Endothelial cell (in vitro differentiated cells): ENCODE data around the gene PSORS1C1. TPM values are rescaled to one million over a fixed set of nuclear protein-coding genes. Genes with fewer than 3 reads are reported as not detected.
"Not testable (repeated sequence)": the region's sequence is repeated elsewhere in the genome, so short reads cannot be mapped to it uniquely, and the experiment has no call there.

ENCODE experiments used
- DNase-seq: peaks from one replicate; pipeline ENCODE4 v3.0.0; 2021; ENCODE audit warnings: low spot score
- H3K27ac Mint-ChIP-seq: one replicate; pipeline ENCODE4 v1.8.0; 2021; ENCODE audit warnings: mixed read lengths, inconsistent platforms; ENCODE audit not compliant: unreplicated experiment
- H3K27me3 Mint-ChIP-seq: one replicate; pipeline ENCODE4 v1.8.0; 2021; ENCODE audit warnings: mild to moderate bottlenecking, moderate library complexity, mixed read lengths, inconsistent platforms; ENCODE audit not compliant: unreplicated experiment
- H3K36me3 Mint-ChIP-seq: one replicate; pipeline ENCODE4 v1.8.0; 2021; ENCODE audit warnings: mild to moderate bottlenecking, low read depth, mixed read lengths, inconsistent platforms; ENCODE audit not compliant: unreplicated experiment
- H3K4me1 Mint-ChIP-seq: one replicate; pipeline ENCODE4 v1.8.0; 2021; ENCODE audit warnings: mild to moderate bottlenecking, mixed read lengths, inconsistent platforms; ENCODE audit not compliant: unreplicated experiment
- H3K4me3 Mint-ChIP-seq: one replicate; pipeline ENCODE4 v1.8.0; 2021; ENCODE audit warnings: mild to moderate bottlenecking, mixed read lengths, inconsistent platforms; ENCODE audit not compliant: unreplicated experiment
- H3K9me3 Mint-ChIP-seq: one replicate; pipeline ENCODE4 v1.8.0; 2021; ENCODE audit warnings: mixed read lengths, inconsistent platforms; ENCODE audit not compliant: unreplicated experiment
- total RNA-seq: library from RNA; stranded (reverse); fragmentation: NEBNext Ultra II Directional; extraction: Animal tissue kit (Norgen Biotek cat#: 25700); gene quantifications from one replicate; pipeline ENCODE4 v1.2.1, GENCODE V29; 2021; ENCODE audit not compliant: unreplicated experiment
- TF ChIP-seq, protein P1 (sequence below): fragments of 200-600 bp; sonication (generic); IDR thresholded peaks from one replicate; pipeline ENCODE4 v1.5.0; 2021; ENCODE audit warnings: antibody characterized with exemption; ENCODE audit not compliant: unreplicated experiment

Gene PSORS1C1
- total RNA-seq, 1 donor from 2014 or later, result 0.54 TPM

- Mint-ChIP-seq H3K36me3 (peaks cover 3% of the 10 kb centered on the region), H3K27ac (peak overlapping the region; percentile 92), H3K27me3 (peaks cover 4% of the 10 kb centered on the region), H3K4me3 (peak overlapping the region; percentile 97), H3K4me1 (peaks cover 2% of the 10 kb centered on the region), H3K9me3 (no peaks in the 10 kb centered on the region)
- no peak for DNase-seq
- TF ChIP-seq, protein P1, sequence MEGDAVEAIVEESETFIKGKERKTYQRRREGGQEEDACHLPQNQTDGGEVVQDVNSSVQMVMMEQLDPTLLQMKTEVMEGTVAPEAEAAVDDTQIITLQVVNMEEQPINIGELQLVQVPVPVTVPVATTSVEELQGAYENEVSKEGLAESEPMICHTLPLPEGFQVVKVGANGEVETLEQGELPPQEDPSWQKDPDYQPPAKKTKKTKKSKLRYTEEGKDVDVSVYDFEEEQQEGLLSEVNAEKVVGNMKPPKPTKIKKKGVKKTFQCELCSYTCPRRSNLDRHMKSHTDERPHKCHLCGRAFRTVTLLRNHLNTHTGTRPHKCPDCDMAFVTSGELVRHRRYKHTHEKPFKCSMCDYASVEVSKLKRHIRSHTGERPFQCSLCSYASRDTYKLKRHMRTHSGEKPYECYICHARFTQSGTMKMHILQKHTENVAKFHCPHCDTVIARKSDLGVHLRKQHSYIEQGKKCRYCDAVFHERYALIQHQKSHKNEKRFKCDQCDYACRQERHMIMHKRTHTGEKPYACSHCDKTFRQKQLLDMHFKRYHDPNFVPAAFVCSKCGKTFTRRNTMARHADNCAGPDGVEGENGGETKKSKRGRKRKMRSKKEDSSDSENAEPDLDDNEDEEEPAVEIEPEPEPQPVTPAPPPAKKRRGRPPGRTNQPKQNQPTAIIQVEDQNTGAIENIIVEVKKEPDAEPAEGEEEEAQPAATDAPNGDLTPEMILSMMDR, result no peak
These were observed 44.6 kb downstream of the PSORS1C1 start for GRCh38 chr6:31158863-31159855.

GRCh38 chr6:31161216-31162126, 46.9 kb downstream of the PSORS1C1 start:
- no peak overlapping the region for H3K4me3 Mint-ChIP-seq
- no peaks in the 10 kb centered on the region for H3K36me3 Mint-ChIP-seq
- TF ChIP-seq, protein P1, result no peak
- H3K27me3 Mint-ChIP-seq, result peaks cover 4% of the 10 kb centered on the region
- no peaks in the 10 kb centered on the region for H3K9me3 Mint-ChIP-seq
- DNase-seq, result no peak
- H3K27ac Mint-ChIP-seq, result no peak overlapping the region
- H3K4me1 Mint-ChIP-seq, result peaks cover 2% of the 10 kb centered on the region

DNA sequence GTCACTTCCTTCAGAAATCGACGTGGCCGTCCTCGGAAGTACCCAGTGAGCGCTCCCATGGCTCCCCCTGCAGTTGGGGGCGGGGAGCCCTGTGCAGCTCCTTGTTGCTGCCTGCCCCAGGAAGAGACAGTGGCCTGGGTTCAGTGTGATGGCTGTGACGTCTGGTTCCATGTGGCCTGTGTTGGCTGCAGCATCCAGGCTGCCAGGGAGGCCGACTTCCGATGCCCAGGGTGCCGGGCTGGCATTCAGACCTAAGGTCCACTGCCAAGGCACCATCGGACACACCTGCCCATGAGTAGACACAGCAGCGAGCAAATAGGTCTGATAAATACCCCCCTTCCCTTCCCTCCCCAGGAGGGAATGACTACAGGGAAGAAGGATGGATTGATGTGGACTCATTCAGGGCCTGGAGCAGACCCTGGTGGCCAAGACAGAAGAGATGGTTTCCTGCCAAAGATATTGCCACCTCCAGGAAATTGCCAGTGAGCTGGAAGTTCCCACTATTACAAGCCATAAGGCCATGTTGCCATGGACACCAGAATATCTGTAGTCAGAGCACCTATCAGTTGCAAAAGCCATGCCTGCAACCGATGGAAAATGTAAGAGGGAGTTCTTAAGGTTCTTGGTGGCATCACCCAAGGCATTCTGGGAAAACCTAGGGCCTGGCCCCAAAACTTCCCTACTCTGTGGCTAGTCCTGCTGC, 48.0 kb downstream of the PSORS1C1 start:
- H3K27me3 Mint-ChIP-seq, result peaks cover 2% of the 10 kb centered on the region
- H3K4me1 Mint-ChIP-seq, result peaks cover 2% of the 10 kb centered on the region
- H3K9me3 Mint-ChIP-seq, result no peaks in the 10 kb centered on the region
- TF ChIP-seq, protein P1, result no peak
- H3K4me3 Mint-ChIP-seq, result no peak overlapping the region
- no peak for DNase-seq
- H3K36me3 Mint-ChIP-seq, result no peaks in the 10 kb centered on the region
- H3K27ac Mint-ChIP-seq, result no peak overlapping the region

DNA sequence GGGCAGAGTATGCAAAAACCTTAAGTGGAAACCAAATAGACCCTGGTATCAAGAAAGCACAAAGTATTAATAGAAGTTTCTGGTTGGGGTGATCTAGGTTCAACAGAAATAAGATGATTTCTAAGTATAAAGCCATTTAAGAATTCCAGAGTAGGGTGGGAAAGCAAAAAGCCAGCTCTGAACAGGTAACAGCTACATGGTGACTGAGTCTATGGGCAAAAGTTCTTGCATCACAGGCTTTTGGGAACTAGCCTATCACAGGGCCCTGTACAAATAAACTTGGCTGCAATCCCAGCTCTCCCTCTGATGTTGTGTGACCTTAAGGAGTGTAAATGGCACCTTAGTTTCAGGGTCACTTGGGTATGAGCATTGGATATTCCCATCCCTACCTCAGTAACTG, 49.3 kb downstream of the PSORS1C1 start:
- TF ChIP-seq, protein P1, result no peak
- Mint-ChIP-seq H3K27ac (no peak overlapping the region), H3K9me3 (no peaks in the 10 kb centered on the region), H3K27me3 (no peaks in the 10 kb centered on the region), H3K36me3 (peaks cover 4% of the 10 kb centered on the region), H3K4me1 (peaks cover 6% of the 10 kb centered on the region), H3K4me3 (no peak overlapping the region)
- DNase-seq, result no peak

- H3K4me1 Mint-ChIP-seq, H3K27me3 Mint-ChIP-seq, H3K36me3 Mint-ChIP-seq, H3K9me3 Mint-ChIP-seq, H3K27ac Mint-ChIP-seq, H3K4me3 Mint-ChIP-seq, DNase-seq: not testable (repeated sequence)
These were observed 50.0 kb downstream of the PSORS1C1 start for GRCh38 chr6:31164475-31165063.

- not testable (repeated sequence) for H3K4me3 Mint-ChIP-seq, H3K4me1 Mint-ChIP-seq, DNase-seq, H3K9me3 Mint-ChIP-seq, H3K27ac Mint-ChIP-seq, H3K27me3 Mint-ChIP-seq, H3K36me3 Mint-ChIP-seq
These were observed 50.6 kb downstream of the PSORS1C1 start for GRCh38 chr6:31165064-31165832.
